ENCODE results near the gene PARD6A.

- TF ChIP-seq CTCF (IDR thresholded peaks at IDR 0.05) (no peak), POLR2AphosphoS5 (IDR thresholded peaks at IDR 0.05) (no peak)
Measured at GRCh38 chr16:67674851-67675578, 14.3 kb downstream of the PARD6A start.
